Measurements from ENCODE around the gene CLCN7. TPM values are rescaled to one million over a fixed set of nuclear protein-coding genes. Genes with fewer than 3 reads are reported as not detected.

The CLCN7 gene
- total RNA-seq, 2 donors from 2014 or later: 19.4 to 31.7 TPM

GRCh38 chr16:1510272-1510671 is 35.4 kb upstream of the CLCN7 start:
- H3K27me3 ChIP-seq: no peaks in the 10 kb centered on the region
- peaks cover 12% of the 10 kb centered on the region for H3K36me3 ChIP-seq
- no peak for DNase-seq (ENCODE audit: low spot score)
- peak overlapping the region; percentile 82 to 83 for H3K27ac ChIP-seq
- TF ChIP-seq CTCF (IDR thresholded peaks at IDR 0.05): no peak
- peaks cover 0 to 9% of the 10 kb centered on the region in 2 donors for H3K9me3 ChIP-seq
- H3K4me3 ChIP-seq: no peak overlapping the region
- H3K4me1 ChIP-seq: peaks cover 0 to 38% of the 10 kb centered on the region in 2 donors

DNA sequence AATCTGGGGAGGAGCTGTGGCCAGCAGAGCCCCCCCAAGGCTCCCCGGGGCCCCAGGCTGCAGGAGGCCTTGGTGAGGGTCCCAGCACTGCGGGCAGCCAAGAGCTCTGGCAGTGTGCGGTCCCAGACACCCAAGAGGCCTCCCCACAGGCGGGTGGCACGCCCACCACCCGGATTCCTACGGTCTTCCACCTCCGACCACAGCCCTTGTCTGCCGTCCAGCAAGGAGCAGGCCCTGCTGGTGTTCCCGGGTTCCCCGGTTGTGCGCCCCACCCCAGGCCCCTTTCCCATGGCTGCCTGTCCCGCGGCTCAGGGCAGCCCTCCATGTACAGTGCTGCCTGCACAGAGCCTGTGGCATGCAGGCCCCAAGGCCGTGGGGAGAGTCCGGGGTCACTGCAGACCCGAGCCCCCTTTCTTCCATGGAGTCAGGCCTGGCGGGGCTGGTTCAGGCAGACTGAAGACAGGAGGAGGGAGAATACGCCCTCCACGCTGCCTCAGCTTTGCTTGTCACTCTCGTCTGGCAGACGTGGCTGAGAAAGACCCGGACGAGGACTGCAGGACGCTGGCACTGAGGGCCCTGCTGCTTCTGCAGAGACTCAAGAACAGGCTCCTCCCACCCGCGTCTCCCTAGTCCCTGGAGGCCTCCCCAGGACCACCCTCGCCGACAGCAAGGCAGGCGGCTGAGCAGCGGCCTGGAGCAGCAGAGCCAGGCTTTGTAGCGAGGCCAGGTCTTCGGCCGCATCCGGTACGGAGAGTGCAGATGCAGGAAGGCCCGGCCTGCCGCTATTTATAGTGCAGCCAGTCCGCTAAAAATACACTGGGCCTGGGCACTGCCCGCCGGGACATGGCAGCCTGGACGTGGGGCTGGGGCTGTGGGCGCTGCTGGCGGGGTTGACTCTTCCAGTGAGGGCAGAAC is 34.7 kb upstream of the CLCN7 start:
- Histone ChIP-seq H3K9me3 (peaks cover 0 to 4% of the 10 kb centered on the region in 2 donors), H3K36me3 (peaks cover 12% of the 10 kb centered on the region), H3K27me3 (no peaks in the 10 kb centered on the region), H3K27ac (peak overlapping the region; percentile 82 to 83), H3K4me1 (peaks cover 0 to 38% of the 10 kb centered on the region in 2 donors), H3K4me3 (no peak overlapping the region)
- no peak for DNase-seq (ENCODE audit: low spot score)
- TF ChIP-seq CTCF (IDR thresholded peaks at IDR 0.05): no peak

- Histone ChIP-seq H3K4me1 (peaks cover 0 to 38% of the 10 kb centered on the region in 2 donors), H3K9me3 (no peaks in the 10 kb centered on the region), H3K36me3 (peaks cover 16% of the 10 kb centered on the region), H3K4me3 (no peak overlapping the region), H3K27me3 (no peaks in the 10 kb centered on the region), H3K27ac (peak overlapping the region; percentile 82 to 83)
- no peak for TF ChIP-seq CTCF (IDR thresholded peaks at IDR 0.05)
- DNase-seq (ENCODE audit: low spot score): no peak
These were observed 33.8 kb upstream of the CLCN7 start for GRCh38 chr16:1508494-1509187.

DNA sequence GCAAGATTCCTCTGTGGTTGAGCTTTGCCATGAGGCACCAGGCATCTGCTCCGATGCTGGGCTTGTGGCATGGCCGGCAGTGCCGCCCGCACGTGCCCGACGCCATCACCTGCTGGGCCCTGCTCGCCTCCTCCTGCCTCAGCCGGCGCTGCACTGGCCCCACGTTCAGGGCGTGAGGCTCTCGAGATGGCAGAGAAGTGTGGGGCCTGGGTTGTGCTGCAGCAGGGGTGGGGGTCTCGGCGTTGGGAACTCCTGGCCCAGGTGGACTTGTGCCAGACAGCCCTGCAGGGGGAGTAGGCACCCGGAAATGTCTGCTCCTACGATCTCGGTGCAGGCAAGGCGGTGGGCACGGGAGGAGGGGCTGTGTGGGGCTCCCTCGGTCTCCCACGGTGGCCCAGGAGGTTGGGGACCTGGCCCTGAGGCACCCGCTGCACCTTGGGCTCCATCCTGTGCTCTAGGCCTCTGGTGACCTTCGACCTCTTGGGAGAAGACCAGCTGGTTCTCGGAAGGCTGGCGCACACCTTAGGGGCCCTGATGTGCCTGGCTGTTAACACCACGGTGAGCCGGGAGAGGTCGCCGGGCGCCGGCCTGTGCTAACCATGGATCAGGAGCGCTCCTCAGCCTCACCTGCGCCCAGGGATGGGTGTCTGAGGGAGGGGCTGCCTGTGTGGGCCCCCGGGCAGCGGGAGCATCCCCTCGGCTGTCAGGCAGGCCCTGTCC is 31.8 kb upstream of the CLCN7 start:
- no peak overlapping the region for H3K27ac ChIP-seq
- no peak for TF ChIP-seq CTCF (IDR thresholded peaks at IDR 0.05)
- peaks cover 0 to 27% of the 10 kb centered on the region in 2 donors for H3K4me1 ChIP-seq
- no peaks in the 10 kb centered on the region for H3K9me3 ChIP-seq
- H3K27me3 ChIP-seq: no peaks in the 10 kb centered on the region
- no peak overlapping the region for H3K4me3 ChIP-seq
- H3K36me3 ChIP-seq: peaks cover 36% of the 10 kb centered on the region
- DNase-seq (ENCODE audit: low spot score): no peak

DNA sequence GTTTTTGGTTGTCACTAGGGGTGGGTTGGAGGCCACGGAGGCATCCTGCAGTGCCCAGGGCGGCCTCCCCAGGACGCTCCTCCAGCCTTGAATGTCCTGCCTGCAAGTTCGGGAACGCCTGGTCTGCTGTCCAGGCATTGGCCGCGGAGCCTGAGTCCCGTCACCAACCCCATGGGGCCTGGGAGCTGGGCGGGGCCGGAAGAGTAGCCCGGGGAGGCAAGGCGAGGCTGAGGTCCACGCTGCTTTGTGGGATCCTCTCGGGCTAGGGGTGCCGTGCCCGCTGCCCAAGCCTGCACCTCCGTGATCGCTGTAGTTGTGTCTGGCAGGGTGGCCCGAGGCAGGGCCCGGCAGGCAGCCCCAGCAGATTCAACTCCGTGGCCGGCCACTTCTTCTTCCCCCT is 31.1 kb upstream of the CLCN7 start:
- Histone ChIP-seq H3K4me3 (no peak overlapping the region), H3K4me1 (peaks cover 0 to 26% of the 10 kb centered on the region in 2 donors), H3K36me3 (peaks cover 44% of the 10 kb centered on the region), H3K27me3 (no peaks in the 10 kb centered on the region), H3K9me3 (no peaks in the 10 kb centered on the region), H3K27ac (no peak overlapping the region)
- no peak for TF ChIP-seq CTCF (IDR thresholded peaks at IDR 0.05)
- no peak for DNase-seq (ENCODE audit: low spot score)
